Activated naive CD4-positive, alpha-beta T cell treated with anti-CD3 and anti-CD28 coated beads, Interleukin-2, amount 50 U/mL, for 72 hours (primary cell): Measurements from ENCODE around the gene SEMA3A. TPM values are rescaled to one million over a fixed set of nuclear protein-coding genes. Genes with fewer than 3 reads are reported as not detected.
"Not testable (repeated sequence)": the region's sequence is repeated elsewhere in the genome, so short reads cannot be mapped to it uniquely, and the experiment has no call there.

Experiments used
- ATAC-seq, 2 donors: fragments of 150-1000 bp; cut with Tn5 transposase; 2 replicates each; pipeline ENCODE4 v1.10.0; 2021; ENCODE audit warnings: mild to moderate bottlenecking in 2 of 2, moderate library complexity in 2 of 2
- DNase-seq, 2 donors: peaks; one replicate each; pipeline ENCODE4 v3.0.0; 2021 to 2022; ENCODE audit warnings: low spot score in 2 of 2
- H3K27ac Mint-ChIP-seq, 2 donors: one replicate each; pipeline ENCODE4 v1.8.0; 2022; ENCODE audit warnings: mild to moderate bottlenecking in 2 of 2, mixed read lengths in 2 of 2
- H3K36me3 Mint-ChIP-seq, 2 donors: one replicate each; pipeline ENCODE4 v1.8.0; 2022; ENCODE audit warnings: mixed read lengths in 2 of 2
- H3K9me3 Mint-ChIP-seq, 2 donors: one replicate each; pipeline ENCODE4 v1.8.0; 2022; ENCODE audit warnings: mixed read lengths in 2 of 2
- total RNA-seq, 2 donors: library from RNA; stranded (reverse); gene quantifications; one replicate each; pipeline ENCODE4 v1.2.3, GENCODE V29; 2022

The SEMA3A gene
- total RNA-seq: 1 to 10 TPM; 1.7 to 2.3 TPM

GRCh38 chr7:84194484-84195271, at the start of gene SEMA3A:
Gene SEMA3A (minus strand): TSS chr7:84194789. CDS start chr7:84194586, 203 bp downstream.
- Mint-ChIP-seq H3K36me3 (no peaks in the 10 kb centered on the region), H3K9me3 (no peaks in the 10 kb centered on the region)

GRCh38 chr7:84243037-84243436, 48.4 kb upstream of the SEMA3A start:
- Mint-ChIP-seq H3K36me3 (peaks cover 11 to 26% of the 10 kb centered on the region in 2 donors), H3K9me3 (peaks cover 15 to 19% of the 10 kb centered on the region in 2 donors)
- H3K27ac Mint-ChIP-seq, DNase-seq, ATAC-seq: not testable (repeated sequence)

More at GRCh38 chr7:84194484-84195271, at the start of gene SEMA3A:
- peak; percentile 75 to 95 for ATAC-seq
- DNase-seq: peak in 1 of 2 donors; percentile 14
- peak within 1 kb of the TSS; percentile 72 to 91 for H3K27ac Mint-ChIP-seq

GRCh38 chr7:84238596-84238995, 44.0 kb upstream of the SEMA3A start:
- no peak for DNase-seq
- no peak for ATAC-seq
- Mint-ChIP-seq H3K27ac (no peak overlapping the region), H3K9me3 (peaks cover 3 to 9% of the 10 kb centered on the region in 2 donors), H3K36me3 (peaks cover 3 to 7% of the 10 kb centered on the region in 2 donors)

- H3K27ac Mint-ChIP-seq: no peak overlapping the region
- no peaks in the 10 kb centered on the region for H3K36me3 Mint-ChIP-seq
- DNase-seq: no peak
Measured at GRCh38 chr7:84237533-84238173, 43.1 kb upstream of the SEMA3A start.

GRCh38 chr7:84236398-84236797, 41.8 kb upstream of the SEMA3A start:
- Mint-ChIP-seq H3K36me3 (no peaks in the 10 kb centered on the region), H3K9me3 (peaks cover 0 to 5% of the 10 kb centered on the region in 2 donors), H3K27ac (no peak overlapping the region)
- no peak for DNase-seq
- ATAC-seq: no peak

More at GRCh38 chr7:84237533-84238173, 43.1 kb upstream of the SEMA3A start:
- peak; percentile 90 to 100 for ATAC-seq
- peaks cover 0 to 5% of the 10 kb centered on the region in 2 donors for H3K9me3 Mint-ChIP-seq

- ATAC-seq: no peak
- DNase-seq: no peak
- H3K9me3 Mint-ChIP-seq: no peaks in the 10 kb centered on the region
- H3K27ac Mint-ChIP-seq: no peak overlapping the region
- H3K36me3 Mint-ChIP-seq: no peaks in the 10 kb centered on the region
Measured at GRCh38 chr7:84232646-84233045, 38.1 kb upstream of the SEMA3A start.

GRCh38 chr7:84231157-84231556, 36.6 kb upstream of the SEMA3A start:
- Mint-ChIP-seq H3K9me3 (no peaks in the 10 kb centered on the region), H3K36me3 (no peaks in the 10 kb centered on the region)

GRCh38 chr7:84230491-84230890, 35.9 kb upstream of the SEMA3A start:
- ATAC-seq (no peak), DNase-seq (no peak)
- Mint-ChIP-seq H3K9me3 (no peaks in the 10 kb centered on the region), H3K27ac (no peak overlapping the region), H3K36me3 (no peaks in the 10 kb centered on the region)

More at GRCh38 chr7:84231157-84231556, 36.6 kb upstream of the SEMA3A start:
- ATAC-seq: no peak
- no peak overlapping the region for H3K27ac Mint-ChIP-seq
- DNase-seq: no peak

- Mint-ChIP-seq H3K36me3 (no peaks in the 10 kb centered on the region), H3K27ac (no peak overlapping the region), H3K9me3 (no peaks in the 10 kb centered on the region)
- DNase-seq: no peak
- ATAC-seq: no peak
Measured at GRCh38 chr7:84228526-84228925, 33.9 kb upstream of the SEMA3A start.

GRCh38 chr7:84226759-84227158, 32.2 kb upstream of the SEMA3A start:
- Mint-ChIP-seq H3K36me3 (no peaks in the 10 kb centered on the region), H3K9me3 (no peaks in the 10 kb centered on the region), H3K27ac (no peak overlapping the region)
- DNase-seq (no peak), ATAC-seq (no peak)

- Mint-ChIP-seq H3K27ac (no peak overlapping the region), H3K36me3 (no peaks in the 10 kb centered on the region), H3K9me3 (no peaks in the 10 kb centered on the region)
- DNase-seq (no peak), ATAC-seq (no peak)
Measured at GRCh38 chr7:84224505-84224904, 29.9 kb upstream of the SEMA3A start.

- H3K27ac Mint-ChIP-seq: no peak overlapping the region
- DNase-seq: no peak
- no peak for ATAC-seq
- peaks cover 0 to 4% of the 10 kb centered on the region in 2 donors for H3K9me3 Mint-ChIP-seq
- H3K36me3 Mint-ChIP-seq: no peaks in the 10 kb centered on the region
Measured at GRCh38 chr7:84219310-84219709, 24.7 kb upstream of the SEMA3A start.

- no peak overlapping the region for H3K27ac Mint-ChIP-seq
- H3K9me3 Mint-ChIP-seq: peaks cover 0 to 4% of the 10 kb centered on the region in 2 donors
- DNase-seq: no peak
- no peak for ATAC-seq
- no peaks in the 10 kb centered on the region for H3K36me3 Mint-ChIP-seq
Measured at GRCh38 chr7:84218681-84219080, 24.1 kb upstream of the SEMA3A start.

GRCh38 chr7:84216472-84216871, 21.9 kb upstream of the SEMA3A start:
- no peak for ATAC-seq
- H3K36me3 Mint-ChIP-seq: no peaks in the 10 kb centered on the region
- DNase-seq: no peak
- no peak overlapping the region for H3K27ac Mint-ChIP-seq
- H3K9me3 Mint-ChIP-seq: peaks cover 0 to 4% of the 10 kb centered on the region in 2 donors

- not testable (repeated sequence) for DNase-seq, H3K36me3 Mint-ChIP-seq, H3K27ac Mint-ChIP-seq, ATAC-seq, H3K9me3 Mint-ChIP-seq
Measured at GRCh38 chr7:84214757-84215156, 20.2 kb upstream of the SEMA3A start.

GRCh38 chr7:84210301-84210700, 15.7 kb upstream of the SEMA3A start:
- Mint-ChIP-seq H3K27ac (no peak overlapping the region), H3K36me3 (no peaks in the 10 kb centered on the region), H3K9me3 (peaks cover 0 to under 1% of the 10 kb centered on the region in 2 donors)
- no peak for ATAC-seq
- no peak for DNase-seq

GRCh38 chr7:84209006-84209405, 14.4 kb upstream of the SEMA3A start:
- Mint-ChIP-seq H3K36me3 (no peaks in the 10 kb centered on the region), H3K9me3 (no peaks in the 10 kb centered on the region), H3K27ac (no peak overlapping the region)
- DNase-seq (no peak), ATAC-seq (no peak)
